Loucy (cell line): ENCODE data around the gene PFDN5.

Experiments used
- CTCF ChIP-seq: fragments of 200-600 bp; sonication (generic); conservative IDR thresholded peaks from 2 replicates; pipeline ENCODE4 v1.5.1; 2014; ENCODE audit warnings: mild to moderate bottlenecking, antibody characterized with exemption, low read length
- EZH2phosphoT487 ChIP-seq: fragments of 200-600 bp; IDR thresholded peaks from 2 replicates; pipeline ENCODE4 v1.6.1; 2018; ENCODE audit warnings: antibody characterized with exemption, mild to moderate bottlenecking, moderate library complexity, borderline replicate concordance

- no peak for TF ChIP-seq CTCF
- no peak for TF ChIP-seq EZH2phosphoT487
These were observed 12.9 kb downstream of the PFDN5 start for GRCh38 chr12:53308276-53308675.
